Activated CD4-positive, CD25-positive, alpha-beta regulatory T cell treated with anti-CD3 and anti-CD28 coated beads, Interleukin-2, amount 50 U/mL, for 72 hours (primary cell): ENCODE data around the gene CFAP92.

Experiments
- DNase-seq: peaks from one replicate; pipeline ENCODE4 v3.0.0; 2021

The CFAP92 gene

DNA sequence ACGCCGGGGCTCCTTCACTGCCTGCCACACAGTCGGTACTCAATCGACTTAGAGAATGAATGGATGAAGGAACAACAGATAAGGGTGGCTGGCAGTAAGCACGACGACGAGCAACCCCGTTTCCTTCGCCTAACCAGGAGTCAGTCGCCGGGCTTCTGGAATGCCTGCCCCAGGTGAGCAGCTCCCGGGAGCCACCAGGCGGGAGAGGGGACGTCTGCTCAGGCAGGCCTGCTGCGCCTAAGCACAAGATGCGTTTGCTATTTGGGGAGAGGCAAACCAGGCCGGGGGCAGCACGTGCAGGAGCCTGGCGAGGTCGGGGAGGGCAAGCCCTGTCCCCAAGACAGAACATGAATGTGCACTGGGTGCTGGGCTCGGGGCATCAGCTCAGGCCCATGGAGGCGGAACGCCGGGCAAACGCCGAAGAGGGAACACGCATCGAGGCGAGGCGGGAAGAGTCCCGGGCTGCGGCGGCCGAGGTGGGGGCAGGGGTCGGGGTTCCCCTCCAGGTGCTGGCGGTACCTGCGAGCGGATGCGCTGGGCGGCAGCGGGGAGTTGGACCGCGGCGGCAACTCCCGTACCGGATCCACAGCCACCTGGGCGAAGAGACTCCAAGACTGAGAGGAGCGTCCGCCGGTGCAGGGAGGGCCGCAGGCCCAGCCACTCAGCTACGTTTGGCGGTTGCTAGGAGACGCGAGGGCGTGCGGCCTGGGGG lies at the start of gene CFAP92:
TSS of gene CFAP92 (minus strand) at position 616 of the 712 bp plus-strand sequence. CDS start 772 bp downstream, outside the sequence.
- peak; percentile 88 for DNase-seq

- DNase-seq = no peak
Observed at GRCh38 chr3:129040579-129041300, 46.9 kb upstream of the CFAP92 start.

GRCh38 chr3:129040039-129040336 lies 46.1 kb upstream of the CFAP92 start:
- no peak for DNase-seq

GRCh38 chr3:129039271-129040038 lies 45.6 kb upstream of the CFAP92 start:
- no peak for DNase-seq

DNA sequence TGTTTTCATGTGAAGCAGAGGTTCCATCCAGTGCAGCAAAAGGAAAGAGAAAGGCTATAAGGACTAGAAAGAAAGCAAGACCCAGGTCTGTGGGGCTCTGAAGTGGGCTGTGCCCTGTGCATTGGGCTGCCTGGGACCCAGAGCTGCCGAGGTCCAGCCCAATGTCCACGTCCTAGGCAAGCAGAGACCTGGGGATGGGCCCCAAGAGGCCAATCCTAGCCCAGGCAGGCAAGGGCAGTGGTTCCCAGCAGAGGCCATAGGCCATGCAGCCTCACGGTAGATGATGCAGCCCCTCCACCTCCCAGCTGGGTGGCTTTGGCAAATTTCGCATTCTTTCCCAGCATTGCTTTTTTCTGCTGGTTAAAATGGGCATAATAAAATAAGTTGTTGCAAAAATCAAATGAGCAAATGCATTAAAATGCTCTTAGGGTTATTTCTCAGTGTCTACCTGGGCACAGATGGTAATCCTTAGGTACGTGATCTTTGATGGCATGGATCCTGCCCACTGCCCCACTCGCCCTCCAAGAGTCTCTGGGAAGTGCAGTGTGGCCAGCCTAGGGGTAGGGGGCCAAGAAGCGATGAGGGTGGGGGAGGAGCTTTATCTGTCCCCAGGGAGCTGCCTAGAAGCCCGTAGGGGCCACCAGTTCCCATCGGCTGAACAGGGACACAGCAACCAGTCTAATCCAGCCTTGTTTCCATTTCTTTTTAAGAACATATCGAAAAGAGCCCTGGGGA lies 44.4 kb upstream of the CFAP92 start:
- DNase-seq = no peak

DNA sequence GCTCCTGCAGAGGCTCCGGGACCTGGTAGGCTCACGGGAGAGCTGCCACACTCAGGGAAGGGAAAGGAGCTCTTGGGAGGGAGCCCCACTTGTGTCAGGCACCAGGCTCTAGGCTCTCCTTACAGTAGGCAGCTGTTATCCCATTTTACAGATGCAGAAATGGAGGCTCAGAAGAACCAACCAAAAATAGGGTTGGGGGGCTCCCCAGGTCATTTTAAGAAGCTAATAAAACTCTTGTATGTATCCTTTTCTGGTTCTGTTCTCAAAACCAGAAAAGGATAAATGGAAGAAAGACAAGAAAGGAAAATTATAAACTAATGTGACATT lies 43.2 kb upstream of the CFAP92 start:
- no peak for DNase-seq

- DNase-seq = no peak
Observed at GRCh38 chr3:129036222-129037092, 42.6 kb upstream of the CFAP92 start.

DNA sequence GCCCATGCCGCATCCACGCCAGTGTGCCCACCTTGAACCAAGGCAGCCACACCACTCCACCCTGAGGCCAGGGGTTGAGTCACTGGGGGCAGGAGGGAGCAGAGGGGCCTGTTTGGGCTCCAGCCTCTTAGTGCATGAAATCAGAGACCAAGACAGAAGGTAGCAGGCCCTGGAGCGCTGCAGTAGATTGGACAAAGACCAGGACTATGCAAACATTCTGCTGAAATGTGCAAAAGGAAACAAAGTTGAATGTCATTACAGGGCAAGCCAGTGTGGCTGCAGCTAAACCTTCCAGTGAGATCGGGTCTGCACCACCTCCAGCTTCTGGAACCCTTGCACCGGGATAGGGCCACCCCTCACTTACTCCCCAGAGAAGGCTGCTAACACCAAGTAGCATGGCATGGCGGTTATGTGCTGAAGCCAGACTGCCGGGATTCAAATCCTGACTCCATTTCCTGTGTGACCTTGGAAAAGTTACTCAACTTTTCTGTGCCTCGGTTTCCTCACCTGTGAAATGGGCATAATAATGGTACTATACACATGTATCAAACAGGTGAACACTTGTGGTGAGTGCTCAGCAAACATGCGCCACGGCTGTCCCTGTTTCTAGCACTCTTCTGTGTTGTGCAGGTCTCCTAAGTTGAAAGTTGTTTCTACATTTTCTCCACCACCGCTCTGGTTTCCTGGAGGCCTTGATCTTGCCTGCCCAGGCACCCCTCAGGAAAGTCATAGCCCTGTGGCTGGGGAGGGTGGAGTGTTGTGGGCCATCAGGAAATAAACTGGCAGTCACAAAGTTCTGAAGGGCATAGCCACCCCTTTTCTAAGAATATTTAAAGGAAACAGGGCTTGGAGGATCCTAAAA lies 41.7 kb upstream of the CFAP92 start:
- DNase-seq = no peak

DNA sequence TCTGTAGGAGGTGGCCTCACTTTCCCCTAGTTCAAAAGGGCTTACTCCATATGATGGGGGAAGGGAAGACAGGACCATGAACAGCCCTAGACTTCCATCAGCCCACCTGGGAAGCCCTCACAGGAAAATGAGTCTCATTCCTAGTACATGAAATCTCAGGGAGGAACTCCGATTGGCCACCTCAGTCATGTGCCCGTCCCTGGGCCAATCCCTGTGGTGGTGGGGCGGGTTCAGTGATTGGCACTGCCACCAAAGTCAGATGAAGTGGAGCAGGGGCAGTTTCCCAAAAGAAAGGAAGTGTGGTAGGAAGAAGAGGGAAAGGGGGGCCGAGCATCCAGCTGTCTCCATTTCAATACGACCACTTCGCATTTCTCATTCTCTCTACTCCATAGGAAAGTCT lies 40.8 kb upstream of the CFAP92 start:
- no peak for DNase-seq

DNA sequence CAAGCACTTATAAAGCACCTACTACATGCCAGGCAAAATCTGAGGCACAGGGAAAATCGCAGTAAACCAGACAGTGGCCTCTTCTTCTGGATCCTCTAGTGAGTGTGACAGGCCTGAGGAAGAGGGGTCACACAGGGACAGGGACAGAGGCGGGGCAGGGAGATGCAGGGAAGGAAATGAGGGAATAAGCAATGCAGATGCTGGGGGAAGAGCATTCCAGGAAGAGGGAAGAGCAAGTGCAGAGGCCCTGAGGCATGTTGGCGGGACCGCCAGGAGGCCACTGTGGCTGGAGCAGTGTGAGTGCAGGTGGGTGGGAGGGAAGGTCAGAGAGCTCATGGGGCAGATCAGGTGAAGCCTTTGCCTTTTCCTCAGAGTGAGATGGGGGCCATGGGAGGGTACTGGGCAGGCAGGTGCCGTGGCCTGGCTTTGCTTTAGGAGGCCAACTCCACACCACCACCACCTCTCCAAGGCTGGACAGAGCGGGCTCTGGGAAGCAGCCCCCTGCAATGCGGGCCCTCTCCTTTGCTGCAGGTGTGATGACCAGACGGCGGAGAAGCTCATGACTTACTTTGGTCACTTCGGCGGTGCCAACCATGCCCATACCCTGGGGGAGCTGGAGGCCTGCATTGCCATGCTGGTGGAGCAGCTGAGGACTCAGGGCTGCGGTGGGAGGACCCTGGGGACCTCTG lies 39.9 kb upstream of the CFAP92 start:
- no peak for DNase-seq

GRCh38 chr3:129033151-129033550 lies 39.3 kb upstream of the CFAP92 start:
- no peak for DNase-seq

GRCh38 chr3:129032716-129033115 lies 38.8 kb upstream of the CFAP92 start:
- no peak for DNase-seq

GRCh38 chr3:129031476-129032215 lies 37.8 kb upstream of the CFAP92 start:
- no peak for DNase-seq

GRCh38 chr3:129030611-129031010 lies 36.7 kb upstream of the CFAP92 start:
- DNase-seq = no peak

DNA sequence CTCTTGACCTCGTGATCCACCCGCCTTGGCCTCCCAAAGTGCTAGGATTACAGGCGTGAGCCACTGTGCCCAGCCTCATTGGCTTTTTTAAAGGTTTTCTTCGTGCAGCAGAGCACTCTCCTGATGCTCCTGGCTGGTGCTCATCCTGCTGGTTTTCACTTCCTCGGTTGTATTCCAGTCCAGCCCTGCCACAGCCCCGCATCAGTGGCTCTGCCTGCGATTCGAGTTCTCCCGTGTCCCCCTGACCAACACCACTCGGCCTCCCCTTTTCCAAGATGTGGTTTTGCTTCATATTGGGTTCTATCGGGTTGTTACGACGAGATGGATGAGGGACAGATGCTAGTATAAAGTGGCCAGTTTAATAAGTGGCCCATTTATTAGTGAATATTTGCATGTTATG lies 35.0 kb upstream of the CFAP92 start:
- no peak for DNase-seq

- no peak for DNase-seq
Observed at GRCh38 chr3:129027544-129027880, 33.6 kb upstream of the CFAP92 start.

DNA sequence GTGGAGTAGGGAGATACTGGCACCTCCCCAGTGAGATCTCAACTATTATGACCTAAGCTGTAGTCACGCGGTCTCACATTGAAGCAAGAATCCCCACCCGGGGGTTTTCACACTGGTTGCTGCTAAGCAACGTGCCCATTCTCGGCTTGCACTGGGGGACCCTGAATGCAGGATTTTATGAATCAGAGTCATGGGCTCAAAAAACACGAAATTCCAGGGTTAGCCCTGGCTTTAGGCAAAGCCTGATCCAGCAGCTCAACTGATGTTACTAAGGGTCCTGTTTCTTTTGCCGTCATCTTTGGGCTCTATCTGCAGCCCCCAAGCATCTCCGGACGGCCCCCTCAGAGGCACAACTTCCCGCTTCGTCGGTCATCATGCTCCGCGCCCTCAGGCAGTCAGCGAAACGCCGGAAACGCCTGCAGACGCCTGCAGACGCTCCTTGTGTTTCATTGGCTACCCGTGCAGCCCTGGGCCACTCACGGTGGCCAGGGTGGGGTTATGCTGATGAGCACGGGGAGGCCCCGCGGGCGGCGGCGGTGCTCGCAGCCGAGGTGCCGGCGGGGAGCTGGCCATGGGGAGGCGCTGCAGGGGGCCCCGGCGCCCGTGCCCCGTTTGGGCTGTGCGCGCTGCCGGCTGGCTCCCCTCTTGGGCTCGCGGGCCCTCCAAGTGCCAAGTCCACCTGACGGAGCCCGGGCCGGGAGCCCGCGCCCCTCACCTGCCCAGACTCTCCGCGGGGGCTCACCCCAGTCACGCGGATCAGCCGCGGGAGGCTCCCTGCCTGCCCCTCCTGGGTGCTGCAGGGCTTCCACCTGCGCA lies 33.1 kb upstream of the CFAP92 start:
- peak; percentile 88 for DNase-seq

GRCh38 chr3:129025691-129026435 lies 32.0 kb upstream of the CFAP92 start:
- DNase-seq = no peak
